Nephron progenitor cell (in vitro differentiated cells): Measurements from ENCODE around the gene WDR46.
"Not testable (repeated sequence)": the region's sequence is repeated elsewhere in the genome, so short reads cannot be mapped to it uniquely, and the experiment has no call there.

ENCODE experiments used
- DNase-seq: peaks from one replicate; pipeline ENCODE4 v3.0.0; 2021
- H3K27ac Mint-ChIP-seq: 2 replicates; pipeline ENCODE4 v1.8.0; 2021; ENCODE audit warnings: mild to moderate bottlenecking, moderate library complexity, mixed read lengths
- H3K27me3 Mint-ChIP-seq: 2 replicates; pipeline ENCODE4 v1.8.0; 2021; ENCODE audit warnings: mild to moderate bottlenecking, low read depth, mixed read lengths; ENCODE audit not compliant: poor library complexity
- H3K36me3 Mint-ChIP-seq: 2 replicates; pipeline ENCODE4 v1.8.0; 2021; ENCODE audit warnings: low read depth, mixed read lengths
- H3K4me1 Mint-ChIP-seq: 2 replicates; pipeline ENCODE4 v1.8.0; 2021; ENCODE audit warnings: mixed read lengths
- H3K4me3 Mint-ChIP-seq: 2 replicates; pipeline ENCODE4 v1.8.0; 2021; ENCODE audit warnings: mild to moderate bottlenecking, moderate library complexity, mixed read lengths
- H3K9me3 Mint-ChIP-seq: 2 replicates; pipeline ENCODE4 v1.8.0; 2021; ENCODE audit warnings: mild to moderate bottlenecking, moderate library complexity, mixed read lengths
- TF ChIP-seq, protein P1 (sequence below): fragments of 200-600 bp; sonication (generic); IDR thresholded peaks from 2 replicates; pipeline ENCODE4 v1.5.0; 2021; ENCODE audit warnings: antibody characterized with exemption

Gene WDR46

DNA sequence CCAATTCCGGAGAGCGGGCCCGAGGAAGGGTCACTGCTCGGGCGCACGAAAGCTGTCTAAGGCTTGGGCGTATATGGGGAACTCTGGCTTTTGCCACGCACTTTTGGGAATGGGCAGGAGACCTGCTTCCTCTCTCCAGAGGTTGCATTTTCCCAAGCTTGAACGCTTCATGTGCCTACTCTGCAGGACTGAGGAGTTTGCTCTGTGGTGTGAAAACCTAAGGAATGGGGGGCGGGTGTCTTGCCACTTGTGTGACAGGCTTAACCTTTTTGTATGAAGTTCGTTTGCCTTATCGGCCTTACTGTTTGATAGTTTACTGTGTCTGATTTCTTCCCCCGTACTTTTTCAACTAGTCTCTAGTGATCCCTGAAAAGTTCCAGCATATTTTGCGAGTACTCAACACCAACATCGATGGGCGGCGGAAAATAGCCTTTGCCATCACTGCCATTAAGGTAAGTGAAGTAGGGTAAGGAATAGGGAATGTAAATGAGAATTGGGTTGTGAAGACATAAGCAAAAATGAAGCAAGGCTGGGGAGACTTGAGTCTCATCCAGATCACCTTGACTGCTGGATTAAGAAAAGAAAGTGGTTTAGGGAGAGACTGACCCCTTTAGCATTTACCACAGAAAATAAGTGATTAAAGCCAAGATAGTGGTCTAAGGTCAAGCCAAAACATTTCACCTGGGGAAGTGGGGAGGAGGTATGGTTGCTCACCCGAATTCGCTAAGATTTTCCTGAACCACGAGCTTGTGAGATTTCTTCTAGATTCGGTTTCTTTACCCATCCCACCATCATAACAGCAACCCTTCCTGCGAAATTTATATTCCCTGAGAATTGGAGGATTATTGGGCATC is 16.5 kb downstream of the WDR46 start:
- peak overlapping the region; percentile 96 for H3K4me3 Mint-ChIP-seq
- TF ChIP-seq, protein P1, sequence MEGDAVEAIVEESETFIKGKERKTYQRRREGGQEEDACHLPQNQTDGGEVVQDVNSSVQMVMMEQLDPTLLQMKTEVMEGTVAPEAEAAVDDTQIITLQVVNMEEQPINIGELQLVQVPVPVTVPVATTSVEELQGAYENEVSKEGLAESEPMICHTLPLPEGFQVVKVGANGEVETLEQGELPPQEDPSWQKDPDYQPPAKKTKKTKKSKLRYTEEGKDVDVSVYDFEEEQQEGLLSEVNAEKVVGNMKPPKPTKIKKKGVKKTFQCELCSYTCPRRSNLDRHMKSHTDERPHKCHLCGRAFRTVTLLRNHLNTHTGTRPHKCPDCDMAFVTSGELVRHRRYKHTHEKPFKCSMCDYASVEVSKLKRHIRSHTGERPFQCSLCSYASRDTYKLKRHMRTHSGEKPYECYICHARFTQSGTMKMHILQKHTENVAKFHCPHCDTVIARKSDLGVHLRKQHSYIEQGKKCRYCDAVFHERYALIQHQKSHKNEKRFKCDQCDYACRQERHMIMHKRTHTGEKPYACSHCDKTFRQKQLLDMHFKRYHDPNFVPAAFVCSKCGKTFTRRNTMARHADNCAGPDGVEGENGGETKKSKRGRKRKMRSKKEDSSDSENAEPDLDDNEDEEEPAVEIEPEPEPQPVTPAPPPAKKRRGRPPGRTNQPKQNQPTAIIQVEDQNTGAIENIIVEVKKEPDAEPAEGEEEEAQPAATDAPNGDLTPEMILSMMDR = no peak
- H3K27ac Mint-ChIP-seq = peak overlapping the region; percentile 100
- no peak for DNase-seq
- H3K9me3 Mint-ChIP-seq = no peaks in the 10 kb centered on the region
- peaks cover 71% of the 10 kb centered on the region for H3K4me1 Mint-ChIP-seq
- H3K27me3 Mint-ChIP-seq = no peaks in the 10 kb centered on the region
- H3K36me3 Mint-ChIP-seq = peaks cover 52% of the 10 kb centered on the region

DNA sequence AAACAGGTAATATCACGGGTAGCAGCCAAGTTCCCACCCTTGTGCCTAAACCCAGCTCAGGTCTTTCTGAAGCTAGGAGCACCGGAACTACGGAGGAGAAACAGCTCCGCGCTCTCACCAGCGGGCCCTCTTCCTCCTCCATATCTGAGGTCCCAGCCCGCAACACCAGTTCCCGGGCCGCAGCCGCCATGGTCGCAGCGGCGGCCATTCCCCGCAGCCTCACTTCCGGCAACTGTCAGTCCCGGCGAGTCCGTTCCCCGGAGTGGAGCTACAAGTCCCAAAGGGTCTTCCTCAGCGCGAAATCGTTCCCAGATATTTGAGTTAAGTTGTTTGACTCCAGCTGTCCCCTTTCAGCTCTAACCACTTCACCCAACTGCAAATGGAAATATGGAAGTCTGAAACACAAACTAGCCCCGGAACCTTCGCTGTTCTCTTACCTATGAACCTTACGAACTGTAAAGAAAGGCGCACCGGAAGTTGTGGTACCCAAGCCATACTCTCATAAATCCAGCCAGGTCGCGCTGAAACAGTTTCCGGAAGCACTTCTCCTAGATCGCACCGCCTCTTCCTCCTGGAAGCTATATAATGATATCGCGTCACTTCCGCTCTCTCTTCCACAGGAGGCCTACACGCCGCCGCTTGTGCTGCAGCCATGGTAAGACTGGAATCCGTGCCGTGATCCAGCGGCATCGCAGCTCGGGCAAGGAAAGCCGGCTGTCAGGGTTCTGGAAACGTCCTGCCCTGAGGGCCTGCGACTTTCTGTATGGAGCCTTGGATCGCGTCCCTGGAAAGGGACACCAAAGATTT is 17.4 kb downstream of the WDR46 start, which contains the start of the genes RPS18 and VPS52:
Gene RPS18, plus strand, starts transcription at position 608 of the 807 bp plus-strand sequence. Its CDS starts 45 bp downstream, at position 653.
Gene VPS52, minus strand, starts transcription at position 409 of the 807 bp plus-strand sequence. Its CDS starts 201 bp downstream, at position 208.
- peak; percentile 86 for DNase-seq
- peak within 1 kb of the TSS; percentile 96 for H3K4me3 Mint-ChIP-seq
- peaks cover 67% of the 10 kb centered on the region for H3K4me1 Mint-ChIP-seq
- H3K36me3 Mint-ChIP-seq = peaks cover 56% of the 10 kb centered on the region
- H3K9me3 Mint-ChIP-seq = no peaks in the 10 kb centered on the region
- peak within 1 kb of the TSS; percentile 100 for H3K27ac Mint-ChIP-seq
- no peaks in the 10 kb centered on the region for H3K27me3 Mint-ChIP-seq
- TF ChIP-seq, protein P1 = no peak

DNA sequence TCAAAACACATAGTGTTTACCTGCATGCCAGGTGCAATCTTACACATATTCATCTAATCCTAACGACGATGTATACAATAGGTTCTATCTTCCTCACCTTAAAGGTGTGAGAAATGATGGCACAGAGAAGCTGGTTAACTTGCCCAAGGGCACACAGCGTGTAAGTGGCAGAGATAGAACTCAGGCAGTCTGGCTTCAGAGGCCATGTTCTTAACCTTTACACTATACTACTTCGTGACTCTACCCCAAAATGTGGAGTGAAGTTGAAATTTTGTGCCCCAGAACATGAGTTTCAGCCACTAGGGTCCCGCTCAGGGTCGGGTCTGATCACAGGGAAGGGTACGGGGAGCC is 17.9 kb downstream of the WDR46 start:
- Mint-ChIP-seq H3K27ac (peak overlapping the region; percentile 100), H3K4me1 (peaks cover 61% of the 10 kb centered on the region), H3K36me3 (peaks cover 58% of the 10 kb centered on the region), H3K9me3 (no peaks in the 10 kb centered on the region), H3K27me3 (no peaks in the 10 kb centered on the region), H3K4me3 (peak overlapping the region; percentile 96)
- TF ChIP-seq, protein P1 = no peak
- DNase-seq = no peak

DNA sequence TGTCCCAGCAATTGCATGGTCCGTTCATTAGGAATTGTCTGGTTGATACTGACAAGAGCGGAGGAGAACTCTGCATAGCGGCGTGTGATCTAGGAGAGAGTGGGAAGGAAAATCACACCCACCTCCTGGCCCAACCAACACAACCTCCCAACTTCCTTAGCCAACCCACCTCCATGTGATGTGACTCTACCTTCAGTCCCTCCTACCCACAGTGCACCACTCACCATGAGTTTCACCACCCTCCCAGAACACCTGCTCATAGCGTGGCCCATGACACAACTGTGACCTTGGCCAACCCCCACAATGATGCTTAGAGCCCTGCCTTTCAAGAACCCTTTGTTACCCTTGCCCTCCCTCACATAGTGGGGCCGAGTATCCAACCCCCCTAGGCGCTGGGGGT is 25.0 kb downstream of the WDR46 start:
- H3K27ac Mint-ChIP-seq = peak overlapping the region; percentile 87
- no peaks in the 10 kb centered on the region for H3K9me3 Mint-ChIP-seq
- H3K27me3 Mint-ChIP-seq = peaks cover 3% of the 10 kb centered on the region
- no peak for DNase-seq
- no peak overlapping the region for H3K4me3 Mint-ChIP-seq
- H3K36me3 Mint-ChIP-seq = peaks cover 70% of the 10 kb centered on the region
- H3K4me1 Mint-ChIP-seq = no peaks in the 10 kb centered on the region
- TF ChIP-seq, protein P1 = no peak

DNA sequence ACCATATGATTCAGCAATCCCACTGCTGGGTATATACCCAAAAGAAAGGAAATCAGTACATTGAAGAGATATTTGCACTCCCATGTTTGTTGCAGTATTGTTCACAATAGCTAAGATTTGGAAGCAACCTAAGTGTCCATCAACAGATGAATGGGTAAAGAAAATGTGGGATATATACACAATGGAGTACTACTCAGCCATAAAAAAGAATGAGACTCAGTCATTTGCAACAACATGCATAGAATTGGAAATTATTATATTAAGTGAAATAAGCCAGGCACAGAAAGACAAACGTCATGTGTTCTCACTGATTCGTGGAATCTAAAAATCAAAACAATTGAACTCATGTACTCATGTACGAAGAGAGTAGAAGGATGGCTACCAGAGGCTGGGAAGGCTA is 26.5 kb downstream of the WDR46 start:
- not testable (repeated sequence) for H3K4me1 Mint-ChIP-seq, DNase-seq, H3K27me3 Mint-ChIP-seq

DNA sequence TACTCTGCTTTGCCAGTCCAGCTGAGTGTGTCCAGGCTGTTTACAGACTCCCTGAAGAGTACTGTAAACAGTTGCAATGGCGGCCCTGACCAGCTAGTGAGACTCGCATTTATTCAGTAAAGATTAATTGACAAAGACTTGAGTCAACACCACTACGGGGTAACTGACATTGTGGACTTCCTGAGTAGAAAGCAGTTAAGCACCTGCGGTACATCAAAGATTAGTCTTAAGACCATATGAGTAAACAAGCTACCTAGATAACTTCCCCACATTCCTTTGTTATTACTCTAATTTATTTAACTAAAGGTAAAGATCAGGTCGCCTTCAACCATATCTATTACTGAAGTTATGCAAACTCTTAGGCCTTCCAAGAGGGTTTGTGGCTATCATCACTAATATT is 30.0 kb downstream of the WDR46 start:
- H3K9me3 Mint-ChIP-seq = peaks cover 6% of the 10 kb centered on the region
- peaks cover 73% of the 10 kb centered on the region for H3K36me3 Mint-ChIP-seq
- no peak for DNase-seq
- peaks cover 3% of the 10 kb centered on the region for H3K27me3 Mint-ChIP-seq
- no peak overlapping the region for H3K4me3 Mint-ChIP-seq
- TF ChIP-seq, protein P1 = no peak
- H3K4me1 Mint-ChIP-seq = no peaks in the 10 kb centered on the region
- no peak overlapping the region for H3K27ac Mint-ChIP-seq

More for the DNA sequence above, 26.5 kb downstream of the WDR46 start:
- H3K9me3 Mint-ChIP-seq, H3K4me3 Mint-ChIP-seq, H3K27ac Mint-ChIP-seq: not testable (repeated sequence)
- H3K36me3 Mint-ChIP-seq = peaks cover 69% of the 10 kb centered on the region
